Naive thymus-derived CD4-positive, alpha-beta T cell (primary cell): Measurements from ENCODE around the gene GIPR. TPM values are rescaled to one million over a fixed set of nuclear protein-coding genes. Genes with fewer than 3 reads are reported as not detected.

ENCODE experiments used
- ATAC-seq: fragments of 150-1000 bp; cut with Tn5 transposase; 2 replicates; pipeline ENCODE4 v1.10.0; 2021; ENCODE audit warnings: mild to moderate bottlenecking, moderate library complexity
- CTCF ChIA-PET: fragments of 350-600 bp; sonication (Branson Sonifier 250); formaldehyde crosslinking; loops from one replicate; lab custom pipeline; 2021; ENCODE audit warnings: antibody characterized with exemption; lab: Charles Lee
- POLR2A ChIA-PET: fragments of 350-600 bp; sonication (Branson Sonifier 250); formaldehyde crosslinking; loops from one replicate; lab custom pipeline; 2021; ENCODE audit warnings: antibody characterized with exemption, inconsistent platforms; lab: Charles Lee
- DNase-seq, 9 donors: peaks; one replicate each; pipeline versions ENCODE4 v3.0.0 to v3.0.0-alpha.2; 2020 to 2022; ENCODE audit warnings: mixed read lengths in 1 of 9
- H3K27ac ChIP-seq: one replicate; pipeline ENCODE4 v1.7.0; 2013; ENCODE audit warnings: mild to moderate bottlenecking, low read depth, low read length, moderate library complexity
- H3K27me3 ChIP-seq, 2 donors: one replicate each; pipeline ENCODE4 v1.7.0; 2013; ENCODE audit warnings: low read length in 2 of 2, mild to moderate bottlenecking in 2 of 2, moderate library complexity in 2 of 2; ENCODE audit not compliant: control insufficient read depth in 2 of 2, insufficient read depth in 2 of 2
- H3K36me3 ChIP-seq, 3 experiments: 1 replicate in 2 of 3; 2 replicates in 1 of 3; pipeline ENCODE4 v1.7.0; 2013; ENCODE audit warnings: low read length in 3 of 3, mild to moderate bottlenecking in 3 of 3, moderate library complexity in 1 of 3; ENCODE audit not compliant: insufficient read depth in 3 of 3, control insufficient read depth in 2 of 3
- H3K4me1 ChIP-seq, 2 donors: one replicate each; pipeline ENCODE4 v1.7.0; 2013; ENCODE audit warnings: low read length in 2 of 2, mild to moderate bottlenecking in 2 of 2, moderate library complexity in 1 of 2; ENCODE audit not compliant: control insufficient read depth in 2 of 2, insufficient read depth in 2 of 2
- H3K4me3 ChIP-seq: 2 replicates; pipeline ENCODE4 v1.7.0; 2013; ENCODE audit warnings: mild to moderate bottlenecking, low read length
- H3K9me3 ChIP-seq, 3 experiments: 1 replicate in 2 of 3; 2 replicates in 1 of 3; pipeline ENCODE4 v1.7.0; 2013; ENCODE audit warnings: low read length in 3 of 3; ENCODE audit not compliant: control insufficient read depth in 2 of 3
- H3K27ac Mint-ChIP-seq, 9 donors: one replicate each; pipeline ENCODE4 v1.8.0; 2020 to 2022; ENCODE audit warnings: mixed read lengths in 9 of 9, mild to moderate bottlenecking in 8 of 9, moderate library complexity in 5 of 9, inconsistent platforms in 2 of 9
- H3K27me3 Mint-ChIP-seq, 5 donors: one replicate each; pipeline ENCODE4 v1.8.0; 2021 to 2022; ENCODE audit warnings: mixed read lengths in 5 of 5, mild to moderate bottlenecking in 1 of 5
- H3K36me3 Mint-ChIP-seq, 5 donors: one replicate each; pipeline ENCODE4 v1.8.0; 2020 to 2022; ENCODE audit warnings: mixed read lengths in 5 of 5, mild to moderate bottlenecking in 3 of 5, inconsistent platforms in 1 of 5
- H3K4me1 Mint-ChIP-seq, 7 donors: one replicate each; pipeline ENCODE4 v1.8.0; 2020 to 2022; ENCODE audit warnings: mixed read lengths in 7 of 7, mild to moderate bottlenecking in 3 of 7, inconsistent platforms in 1 of 7
- H3K4me3 Mint-ChIP-seq, 10 donors: one replicate each; pipeline ENCODE4 v1.8.0; 2020 to 2022; ENCODE audit warnings: mild to moderate bottlenecking in 10 of 10, mixed read lengths in 10 of 10, moderate library complexity in 6 of 10, inconsistent platforms in 2 of 10
- H3K9me3 Mint-ChIP-seq, 11 donors: one replicate each; pipeline ENCODE4 v1.8.0; 2020 to 2022; ENCODE audit warnings: mixed read lengths in 11 of 11, mild to moderate bottlenecking in 4 of 11, inconsistent platforms in 1 of 11, moderate library complexity in 1 of 11
- intact Hi-C, 2 donors: fragments of 100-400 bp; cut with micrococcal nuclease; formaldehyde crosslinking; loops; one replicate each; pipeline ENCODE4 v1.15.1; 2023
- polyA plus RNA-seq, 2 donors: library from polyadenylated mRNA; unstranded; fragments of 300-500 nt; fragmentation: Illumina TruSeq; gene quantifications; one replicate each; pipeline ENCODE4 v1.2.3, GENCODE V29; 2021
- total RNA-seq, 6 experiments: library from RNA in 5 of 6; stranded (reverse) in 5 of 6; gene quantifications; 1 replicate in 5 of 6; 2 replicates in 1 of 6; pipeline ENCODE4 v1.2.3 and lab custom pipeline; 2021 to 2026

The GIPR gene
- total and polyA plus RNA-seq, 7 experiments from 2014 or later, result 0.15 to 7.4 (median 5.6) TPM; not detected in 1

DNA sequence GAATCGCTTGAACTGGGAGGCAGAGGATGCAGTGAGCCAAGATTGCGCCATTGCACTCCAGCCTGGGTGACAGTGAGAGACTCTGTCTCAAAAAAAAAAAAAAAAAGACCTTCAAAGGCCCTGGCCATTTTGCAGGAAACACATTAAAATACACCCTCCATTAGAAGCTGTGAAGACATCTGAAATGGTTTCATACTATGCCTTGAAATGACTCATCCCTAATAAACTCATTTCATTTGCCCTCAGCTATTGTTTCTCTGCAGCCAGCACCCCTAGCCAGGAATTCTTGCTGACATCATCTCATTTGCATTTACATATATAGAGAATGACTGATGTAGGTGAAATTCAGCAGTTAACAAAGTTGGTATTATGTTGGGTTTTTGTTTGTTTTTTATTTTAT, 37.6 kb upstream of the GIPR start:
- H3K9me3 Mint-ChIP-seq, result no peaks in the 10 kb centered on the region
- Histone ChIP-seq H3K27me3 (no peaks in the 10 kb centered on the region), H3K27ac (no peak overlapping the region), H3K36me3 (peaks cover 0 to 43% (median 0%) of the 10 kb centered on the region in 3 experiments), H3K9me3 (no peaks in the 10 kb centered on the region), H3K4me1 (no peaks in the 10 kb centered on the region), H3K4me3 (no peak overlapping the region)
- no peak for ATAC-seq
- no peak overlapping the region for H3K27ac Mint-ChIP-seq
- no peak overlapping the region for H3K4me3 Mint-ChIP-seq
- ChIA-PET POLR2A (interaction anchor here (1.8 kb wide), 1 partner anchor 45 kb away, joined by 3 read pairs; the partner anchor contains the start of gene OPA3), CTCF (interaction anchor here (1.6 kb wide), 1 partner anchor 10 kb away, joined by 9 read pairs; no protein-coding TSS in a partner anchor)
- intact Hi-C loops, result no loop called here
- H3K4me1 Mint-ChIP-seq, result peaks cover 0 to 13% (median 0%) of the 10 kb centered on the region in 7 donors
- peaks cover 0 to 20% (median 0%) of the 10 kb centered on the region in 5 donors for H3K36me3 Mint-ChIP-seq
- H3K27me3 Mint-ChIP-seq, result no peaks in the 10 kb centered on the region
- no peak for DNase-seq

- DNase-seq, result peak in 1 of 9 donors; percentile 51
- H3K4me3 ChIP-seq, result no peak overlapping the region
- no peak overlapping the region for H3K27ac ChIP-seq
- no peaks in the 10 kb centered on the region for H3K27me3 Mint-ChIP-seq
- ATAC-seq, result peak; percentile 38
- peaks cover 0 to 29% (median 0%) of the 10 kb centered on the region in 3 experiments for H3K36me3 ChIP-seq
- H3K4me1 ChIP-seq, result no peaks in the 10 kb centered on the region
- no peaks in the 10 kb centered on the region for H3K9me3 Mint-ChIP-seq
- H3K4me1 Mint-ChIP-seq, result peaks cover 0 to 11% (median 0%) of the 10 kb centered on the region in 7 donors
- ChIA-PET POLR2A (no interaction called here), CTCF (no interaction called here)
- H3K27me3 ChIP-seq, result no peaks in the 10 kb centered on the region
- no peak overlapping the region for H3K27ac Mint-ChIP-seq
- no peak overlapping the region for H3K4me3 Mint-ChIP-seq
- peaks cover 0 to 14% (median 0%) of the 10 kb centered on the region in 5 donors for H3K36me3 Mint-ChIP-seq
- intact Hi-C loops, result no loop called here
- no peaks in the 10 kb centered on the region for H3K9me3 ChIP-seq
These were observed 35.4 kb upstream of the GIPR start for GRCh38 chr19:45632468-45633196.

- ChIA-PET CTCF (no interaction called here), POLR2A (no interaction called here)
These were observed 31.7 kb upstream of the GIPR start for GRCh38 chr19:45636275-45636674.

DNA sequence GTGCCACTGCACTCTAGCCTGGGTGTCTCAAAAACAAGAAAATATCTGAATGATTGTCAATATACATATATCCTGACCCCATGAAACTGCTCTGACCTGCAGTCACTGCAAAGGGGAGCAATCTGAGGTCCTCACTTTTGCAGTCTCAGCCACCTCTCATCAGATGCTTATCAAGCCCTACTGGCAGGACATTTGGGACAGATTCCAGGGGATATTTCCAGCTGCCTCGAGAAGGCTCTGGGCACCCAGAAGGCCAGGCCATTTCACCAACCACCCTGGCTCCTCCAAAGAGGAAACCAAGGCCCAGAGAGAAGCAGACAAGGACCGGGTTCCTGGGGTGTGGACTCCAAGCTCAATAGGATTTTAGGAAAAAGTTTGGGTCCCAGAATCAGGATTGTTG, 31.1 kb upstream of the GIPR start:
- ChIA-PET CTCF (no interaction called here), POLR2A (interaction anchor here (1.0 kb wide), 1 partner anchor 17 kb away, joined by 3 read pairs; no protein-coding TSS in a partner anchor)
- Histone ChIP-seq H3K4me1 (peaks cover 18 to 24% of the 10 kb centered on the region in 2 donors), H3K9me3 (no peaks in the 10 kb centered on the region), H3K27me3 (no peaks in the 10 kb centered on the region), H3K27ac (no peak overlapping the region), H3K36me3 (peaks cover 0 to 10% (median 0%) of the 10 kb centered on the region in 3 experiments), H3K4me3 (no peak overlapping the region)
- DNase-seq, result no peak
- Mint-ChIP-seq H3K27ac (no peak overlapping the region), H3K4me3 (peak overlapping the region in 1 of 10 donors; percentile 56), H3K4me1 (peaks cover 17 to 32% (median 23%) of the 10 kb centered on the region in 7 donors), H3K36me3 (peaks cover 0 to 15% (median 0%) of the 10 kb centered on the region in 5 donors), H3K27me3 (no peaks in the 10 kb centered on the region), H3K9me3 (peaks cover 0 to 3% (median 0%) of the 10 kb centered on the region in 11 donors)
- no peak for ATAC-seq
- intact Hi-C loops, result no loop called here

More at GRCh38 chr19:45636275-45636674, 31.7 kb upstream of the GIPR start:
- Mint-ChIP-seq H3K27me3 (no peaks in the 10 kb centered on the region), H3K9me3 (peaks cover 0 to 2% (median 0%) of the 10 kb centered on the region in 11 donors), H3K4me1 (peaks cover 11 to 27% (median 18%) of the 10 kb centered on the region in 7 donors), H3K36me3 (peaks cover 0 to 14% (median 0%) of the 10 kb centered on the region in 5 donors), H3K4me3 (no peak overlapping the region), H3K27ac (no peak overlapping the region)
- intact Hi-C loops, result no loop called here
- Histone ChIP-seq H3K4me1 (peaks cover 12 to 20% of the 10 kb centered on the region in 2 donors), H3K9me3 (no peaks in the 10 kb centered on the region), H3K4me3 (no peak overlapping the region), H3K27ac (no peak overlapping the region), H3K36me3 (peaks cover 0 to 10% (median 0%) of the 10 kb centered on the region in 3 experiments), H3K27me3 (no peaks in the 10 kb centered on the region)
- ATAC-seq, result no peak
- no peak for DNase-seq

GRCh38 chr19:45637890-45638667, 29.9 kb upstream of the GIPR start:
- Histone ChIP-seq H3K4me3 (peak overlapping the region; percentile 83), H3K4me1 (peaks cover 18 to 25% of the 10 kb centered on the region in 2 donors), H3K36me3 (peaks cover 0 to 2% (median 0%) of the 10 kb centered on the region in 3 experiments), H3K27me3 (no peaks in the 10 kb centered on the region), H3K27ac (no peak overlapping the region), H3K9me3 (no peaks in the 10 kb centered on the region)
- peaks cover 0 to 12% (median 0%) of the 10 kb centered on the region in 5 donors for H3K36me3 Mint-ChIP-seq
- peak overlapping the region; percentile 45 to 96 (median 95) for H3K4me3 Mint-ChIP-seq
- ChIA-PET CTCF (interaction anchor here (0.6 to 0.7 kb wide), 2 partner anchors 23 to 991 kb away, joined by 3 to 4 read pairs; no protein-coding TSS in a partner anchor), POLR2A (interaction anchor here (0.6 to 0.8 kb wide), 2 partner anchors 13 to 33 kb away, joined by 3 to 5 read pairs; no protein-coding TSS in a partner anchor)
- DNase-seq, result no peak
- ATAC-seq, result no peak
- H3K27me3 Mint-ChIP-seq, result no peaks in the 10 kb centered on the region
- H3K27ac Mint-ChIP-seq, result peak overlapping the region in 1 of 9 donors; percentile 88
- peaks cover 0 to 3% (median 0%) of the 10 kb centered on the region in 11 donors for H3K9me3 Mint-ChIP-seq
- intact Hi-C loops, result no loop called here
- H3K4me1 Mint-ChIP-seq, result peaks cover 26 to 36% (median 33%) of the 10 kb centered on the region in 7 donors
